Measurements from ENCODE around the gene FAM234B. TPM values are rescaled to one million over a fixed set of nuclear protein-coding genes. Genes with fewer than 3 reads are reported as not detected.

The FAM234B gene, protein sequence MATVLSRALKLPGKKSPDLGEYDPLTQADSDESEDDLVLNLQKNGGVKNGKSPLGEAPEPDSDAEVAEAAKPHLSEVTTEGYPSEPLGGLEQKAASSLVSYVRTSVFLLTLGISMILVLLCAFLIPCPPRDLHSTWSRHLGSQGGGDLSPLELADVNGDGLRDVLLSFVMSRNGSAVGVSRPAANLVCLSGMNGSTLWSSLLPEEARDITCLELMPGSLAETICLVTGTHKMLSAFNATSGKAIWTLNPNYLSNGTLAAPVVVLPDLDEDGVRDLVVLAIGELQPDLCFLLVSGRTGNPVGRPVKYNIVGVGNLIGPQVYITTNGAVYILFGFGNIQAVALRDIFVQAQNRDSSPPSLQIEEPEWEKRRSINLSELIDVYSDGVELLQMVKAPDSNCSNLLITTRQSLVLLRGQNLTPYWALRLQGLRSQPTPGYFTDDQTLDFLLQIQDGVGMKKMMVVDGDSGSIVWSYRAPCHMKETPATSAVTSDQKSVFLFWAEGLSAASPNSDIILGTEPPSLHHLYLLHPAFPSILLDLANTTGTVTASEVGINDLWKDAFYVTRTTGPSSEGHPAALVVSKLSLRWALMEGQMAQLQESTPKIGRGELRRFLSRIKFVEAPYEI
- 5.8 and 6.7 TPM in 2 replicates for total RNA-seq

DNA sequence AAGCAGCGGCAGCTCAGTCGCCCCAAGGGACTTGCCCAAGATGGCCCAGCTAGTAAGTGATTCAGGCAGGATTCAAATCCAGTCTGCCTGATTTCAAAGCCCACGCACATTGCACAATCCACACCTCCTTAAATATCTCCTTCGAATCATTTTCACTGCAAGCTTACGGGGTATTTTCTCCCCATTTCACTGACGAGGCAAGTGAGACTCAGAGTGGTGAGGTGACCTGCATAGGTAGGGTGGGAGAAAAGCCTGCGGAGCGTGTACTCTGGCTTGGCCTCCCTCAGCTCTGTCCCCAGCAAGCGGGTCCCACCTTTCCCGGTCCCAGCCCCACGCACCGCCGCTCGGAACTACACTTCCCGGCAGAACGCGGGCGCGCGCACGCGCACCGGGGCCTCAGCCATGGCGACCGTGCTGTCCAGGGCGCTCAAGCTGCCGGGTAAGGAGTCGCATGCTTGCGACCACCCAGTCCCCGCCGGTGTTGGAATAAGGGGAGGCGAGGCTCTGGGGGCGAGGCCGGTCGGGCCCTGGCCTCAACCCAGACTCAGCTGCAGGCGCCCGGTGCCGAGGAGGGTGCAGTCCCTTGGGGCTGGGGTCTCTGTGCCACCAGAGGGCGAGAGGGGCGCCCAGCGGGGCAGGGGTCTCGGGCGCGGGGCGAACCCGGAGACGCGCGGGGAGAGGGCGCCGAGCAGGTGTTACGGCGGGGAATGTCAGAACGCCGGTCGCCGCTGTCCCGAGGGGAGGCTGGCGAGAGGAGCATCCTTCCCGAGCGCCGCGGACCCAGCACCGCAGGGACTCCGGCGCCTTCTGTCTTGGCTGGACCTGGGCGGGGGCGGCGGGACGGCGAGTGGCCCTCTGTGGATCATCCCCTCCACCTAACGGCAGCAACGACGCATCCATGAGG is at the start of gene FAM234B:
FAM234B (plus strand) TSS at position 380 of the 904 bp plus-strand sequence; CDS start at position 403, 23 bp downstream.

DNA sequence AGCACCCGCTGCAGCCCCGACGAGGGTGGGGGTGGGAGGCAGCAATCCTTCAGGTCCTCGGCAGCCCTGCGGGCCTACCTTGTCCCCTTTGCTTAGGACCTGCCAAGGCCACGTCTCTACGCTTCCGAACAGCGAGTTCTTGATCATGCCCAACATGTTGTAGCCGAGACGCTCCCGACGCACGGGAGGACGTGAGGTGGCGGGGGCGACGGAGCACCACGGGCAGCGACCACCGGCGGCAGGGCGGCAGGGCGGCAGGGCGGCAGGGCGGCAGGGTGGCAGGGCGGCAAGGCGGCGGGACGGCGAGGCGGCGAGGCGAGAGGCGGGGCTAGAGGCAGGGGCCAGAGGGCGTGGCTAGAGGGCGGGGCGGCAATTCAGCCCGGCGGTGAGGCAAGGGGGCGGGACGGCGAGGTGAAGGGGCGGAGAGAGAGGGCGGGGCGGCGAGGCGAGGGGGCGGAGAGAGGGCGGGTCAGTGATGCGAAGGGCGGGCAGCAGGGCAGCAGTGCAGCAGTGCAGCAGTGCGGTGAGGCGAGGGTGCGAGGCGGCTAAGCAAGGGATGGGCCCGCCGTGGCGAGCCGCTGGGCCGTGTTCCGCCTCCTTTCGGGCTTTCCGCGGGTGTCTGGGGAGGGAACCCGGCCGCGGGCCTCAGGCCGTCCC is 44.1 kb upstream of the FAM234B start, which contains the start of gene HEBP1:
HEBP1 (minus strand) TSS at position 307 of the 657 bp plus-strand sequence; CDS start at position 156, 151 bp downstream.

DNA sequence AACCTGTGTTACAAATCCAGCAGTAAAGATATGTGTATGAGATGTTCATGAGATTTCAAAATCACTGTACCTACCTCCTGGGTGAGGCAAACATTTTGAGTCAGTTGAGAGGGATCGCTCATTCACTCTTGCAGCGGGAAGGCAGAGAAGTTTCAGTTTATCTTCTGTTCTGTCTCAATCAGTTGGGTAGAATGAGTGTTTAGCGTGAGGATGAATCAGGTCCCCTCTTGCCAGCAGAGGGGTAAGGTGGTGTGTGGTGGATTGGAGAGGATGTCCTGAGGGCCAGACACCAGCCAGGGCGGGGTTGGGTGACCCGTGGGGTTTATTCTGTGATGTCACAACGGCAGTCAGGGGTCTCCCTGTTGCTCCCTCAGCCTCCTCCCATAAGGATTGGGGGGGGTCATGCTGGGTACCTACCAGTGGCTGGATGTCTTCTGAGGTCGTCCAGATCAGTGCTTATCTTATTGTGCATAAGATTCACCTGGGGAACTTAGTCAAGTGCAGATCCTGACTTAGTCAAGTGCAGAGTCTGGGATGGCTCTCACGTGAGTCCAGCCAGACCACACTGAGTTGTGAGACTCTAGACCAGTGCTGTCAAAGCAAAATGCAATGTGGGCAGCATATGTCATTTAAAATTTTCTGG is 59.3 kb downstream of the FAM234B start, which contains the start of gene GSG1:
GSG1 (minus strand) TSS at position 277 of the 643 bp plus-strand sequence; CDS start at position 122, 155 bp downstream.

Other genes with a start within 250 kb of the FAM234B start
- 67.7 and 86.7 TPM in 2 replicates for gene DDX47, start 231.0 kb upstream of the FAM234B start, total RNA-seq
- 15.6 and 25.2 TPM in 2 replicates for gene GPRC5A, start 152.8 kb upstream of the FAM234B start, total RNA-seq
- gene GPRC5D, start 92.2 kb upstream of the FAM234B start, total RNA-seq, result not detected in 2 replicates
- gene HEBP1, start 44.1 kb upstream of the FAM234B start, total RNA-seq, result 9.2 and 16.1 TPM in 2 replicates
- gene GSG1, start 59.3 kb downstream of the FAM234B start, total RNA-seq, result 0.12 TPM in 1 of 2 replicates, not detected in the other
- 77.4 and 264 TPM in 2 replicates for gene EMP1, start 152.3 kb downstream of the FAM234B start, total RNA-seq

All from uterine smooth muscle cell (primary cell).